CD4-positive, alpha-beta T cell (primary cell): Measurements from ENCODE around the gene SMU1. TPM values are rescaled to one million over a fixed set of nuclear protein-coding genes. Genes with fewer than 3 reads are reported as not detected.
A peak's percentile ranks its signal among the peaks of the same experiment; 100 is the strongest.
"Not testable (repeated sequence)": the region's sequence is repeated elsewhere in the genome, so short reads cannot be mapped to it uniquely, and the experiment has no call there.

Experiments used
- ATAC-seq: fragments of 200-7000 bp; cut with Tn5 transposase; one replicate; pipeline ENCODE4 v1.10.0; 2022; ENCODE audit warnings: mild to moderate bottlenecking; ENCODE audit not compliant: poor library complexity
- CTCF ChIA-PET: fragments of 350-600 bp; sonication (Branson Sonifier 250); formaldehyde crosslinking; loops from one replicate; lab custom pipeline; 2021; ENCODE audit warnings: antibody characterized with exemption, inconsistent platforms; lab: Charles Lee
- POLR2A ChIA-PET: fragments of 350-600 bp; sonication (Branson Sonifier 250); formaldehyde crosslinking; loops from one replicate; lab custom pipeline; 2021; ENCODE audit warnings: antibody characterized with exemption, inconsistent platforms; lab: Charles Lee
- DNase-seq, 14 experiments: peaks; one replicate each; pipeline ENCODE4 v3.0.0-alpha.2; 2013 to 2020; ENCODE audit warnings: mixed read lengths in 2 of 14
- H3K27ac ChIP-seq, 2 donors: one replicate each; pipeline versions ENCODE4 v1.5.1 to v1.7.0; 2013; ENCODE audit warnings: low read length in 2 of 2, low read depth in 1 of 2, mild to moderate bottlenecking in 1 of 2
- H3K27me3 ChIP-seq, 2 experiments: 1 replicate in 1 of 2; 2 replicates in 1 of 2; pipeline versions ENCODE4 v1.6.1 to v1.7.0; 2013; ENCODE audit warnings: low read length in 2 of 2, control low read depth in 1 of 2, mild to moderate bottlenecking in 1 of 2, moderate library complexity in 1 of 2; ENCODE audit not compliant: insufficient read depth in 2 of 2, control insufficient read depth in 1 of 2
- H3K36me3 ChIP-seq: one replicate; pipeline ENCODE4 v1.6.1; 2013; ENCODE audit warnings: low read length, control low read depth; ENCODE audit not compliant: insufficient read depth
- H3K4me1 ChIP-seq: one replicate; pipeline ENCODE4 v1.6.1; 2013; ENCODE audit warnings: low read length, control low read depth; ENCODE audit not compliant: insufficient read depth
- H3K4me3 ChIP-seq: one replicate; pipeline ENCODE4 v1.5.1; 2013; ENCODE audit warnings: mild to moderate bottlenecking, low read length, moderate library complexity
- H3K9me3 ChIP-seq, 2 experiments: 1 replicate in 1 of 2; 2 replicates in 1 of 2; pipeline versions ENCODE4 v1.6.1 to v1.7.0; 2013; ENCODE audit warnings: low read length in 2 of 2, mild to moderate bottlenecking in 2 of 2, control low read depth in 1 of 2, moderate library complexity in 1 of 2; ENCODE audit not compliant: control insufficient read depth in 1 of 2, insufficient read depth in 1 of 2
- H3K27ac Mint-ChIP-seq: one replicate; pipeline ENCODE4 v1.8.0; 2020; ENCODE audit warnings: mixed read lengths
- H3K27me3 Mint-ChIP-seq: one replicate; pipeline ENCODE4 v1.8.0; 2021; ENCODE audit warnings: mixed read lengths
- H3K36me3 Mint-ChIP-seq: one replicate; pipeline ENCODE4 v1.8.0; 2021; ENCODE audit warnings: low read depth, mixed read lengths
- H3K4me1 Mint-ChIP-seq: one replicate; pipeline ENCODE4 v1.8.0; 2021; ENCODE audit warnings: low read depth, mixed read lengths
- H3K4me3 Mint-ChIP-seq: one replicate; pipeline ENCODE4 v1.8.0; 2020; ENCODE audit warnings: mild to moderate bottlenecking, mixed read lengths
- H3K9me3 Mint-ChIP-seq: one replicate; pipeline ENCODE4 v1.8.0; 2020; ENCODE audit warnings: mixed read lengths
- CTCF ChIP-seq: fragments of 200-600 bp; IDR thresholded peaks from one replicate; pipeline ENCODE4 v1.8.0; 2022; ENCODE audit warnings: antibody characterized with exemption, mild to moderate bottlenecking
- intact Hi-C, 2 experiments: fragments of 100-400 bp; cut with DNase I in 1 of 2; cut with micrococcal nuclease in 1 of 2; formaldehyde crosslinking; loops; one replicate each; pipeline versions ENCODE4 v1.15.1 to v1.9.0; 2023 to 2025; cut with DNase I, micrococcal nuclease
- total RNA-seq, 174 experiments: library from RNA in 2 of 174; stranded (reverse) in 2 of 174; gene quantifications; one replicate each; pipeline ENCODE4 v1.2.3 and lab custom pipeline; 2021 to 2026

SMU1 gene
- total RNA-seq, 2 experiments from 2014 or later: 25.1 to 26.0 TPM

- no peak overlapping the region for H3K27ac ChIP-seq
- Mint-ChIP-seq H3K27me3 (no peaks in the 10 kb centered on the region), H3K4me1 (no peaks in the 10 kb centered on the region), H3K27ac (no peak overlapping the region), H3K4me3 (no peak overlapping the region), H3K36me3 (no peaks in the 10 kb centered on the region), H3K9me3 (no peaks in the 10 kb centered on the region)
- no peak for DNase-seq
- intact Hi-C loops: no loop called here
- POLR2A ChIA-PET: interaction anchor here (0.7 to 3.4 kb wide), 2 partner anchors 12 to 18 kb away, joined by 3 to 14 read pairs; partner anchors contain the start of gene DNAJA1
- no peaks in the 10 kb centered on the region for H3K9me3 ChIP-seq
- no peak for ATAC-seq
- CTCF ChIA-PET: no interaction called here
- H3K4me3 ChIP-seq: no peak overlapping the region
- H3K4me1 ChIP-seq: no peaks in the 10 kb centered on the region
- no peak for TF ChIP-seq CTCF
- no peaks in the 10 kb centered on the region for H3K36me3 ChIP-seq
- no peaks in the 10 kb centered on the region for H3K27me3 ChIP-seq
Observed at GRCh38 chr9:33012328-33013069, 64.0 kb downstream of the SMU1 start.

GRCh38 chr9:33011831-33012230 is 64.6 kb downstream of the SMU1 start:
- TF ChIP-seq CTCF: no peak
- no peak overlapping the region for H3K4me3 ChIP-seq
- no peaks in the 10 kb centered on the region for H3K36me3 Mint-ChIP-seq
- H3K9me3 Mint-ChIP-seq: no peaks in the 10 kb centered on the region
- ChIA-PET CTCF (no interaction called here), POLR2A (interaction anchor here (3.4 kb wide), 1 partner anchor 13 kb away, joined by 14 read pairs; the partner anchor contains the start of gene DNAJA1)
- H3K4me1 Mint-ChIP-seq: no peaks in the 10 kb centered on the region
- DNase-seq (no peak), ATAC-seq (no peak)
- no peaks in the 10 kb centered on the region for H3K27me3 ChIP-seq
- H3K27ac Mint-ChIP-seq: no peak overlapping the region
- no peaks in the 10 kb centered on the region for H3K27me3 Mint-ChIP-seq
- H3K36me3 ChIP-seq: no peaks in the 10 kb centered on the region
- H3K4me3 Mint-ChIP-seq: no peak overlapping the region
- no peaks in the 10 kb centered on the region for H3K4me1 ChIP-seq
- no peaks in the 10 kb centered on the region for H3K9me3 ChIP-seq
- H3K27ac ChIP-seq: no peak overlapping the region
- intact Hi-C loops: no loop called here

- Mint-ChIP-seq H3K27ac (no peak overlapping the region), H3K4me3 (no peak overlapping the region), H3K36me3 (no peaks in the 10 kb centered on the region), H3K27me3 (no peaks in the 10 kb centered on the region), H3K9me3 (no peaks in the 10 kb centered on the region), H3K4me1 (peaks cover under 1% of the 10 kb centered on the region)
- DNase-seq (no peak), ATAC-seq (no peak)
- no peaks in the 10 kb centered on the region for H3K36me3 ChIP-seq
- no peak overlapping the region for H3K27ac ChIP-seq
- no peak overlapping the region for H3K4me3 ChIP-seq
- intact Hi-C loops: no loop called here
- no peaks in the 10 kb centered on the region for H3K9me3 ChIP-seq
- H3K4me1 ChIP-seq: no peaks in the 10 kb centered on the region
- ChIA-PET CTCF (no interaction called here), POLR2A (no interaction called here)
- no peak for TF ChIP-seq CTCF
- no peaks in the 10 kb centered on the region for H3K27me3 ChIP-seq
Observed at GRCh38 chr9:33007755-33008154, 68.7 kb downstream of the SMU1 start.

- H3K27me3 ChIP-seq, intact Hi-C loops, ATAC-seq, H3K4me3 ChIP-seq, H3K27me3 Mint-ChIP-seq, H3K36me3 ChIP-seq, DNase-seq, H3K9me3 ChIP-seq, H3K36me3 Mint-ChIP-seq, H3K27ac ChIP-seq, POLR2A ChIA-PET, H3K9me3 Mint-ChIP-seq, H3K27ac Mint-ChIP-seq: not testable (repeated sequence)
- H3K4me1 ChIP-seq: peaks cover 12% of the 10 kb centered on the region
- Mint-ChIP-seq H3K4me1 (peaks cover 17% of the 10 kb centered on the region), H3K4me3 (peak overlapping the region; percentile 11)
- CTCF ChIA-PET: interaction anchor here (0.7 kb wide), 1 partner anchor 9 kb away, joined by 4 read pairs; no protein-coding TSS in a partner anchor
Observed at GRCh38 chr9:33005335-33005734, 71.1 kb downstream of the SMU1 start.

GRCh38 chr9:33000682-33001055 is 75.8 kb downstream of the SMU1 start:
- Histone ChIP-seq H3K36me3 (peaks cover 27% of the 10 kb centered on the region), H3K4me3 (peak overlapping the region; percentile 73), H3K4me1 (peaks cover 17% of the 10 kb centered on the region), H3K27ac (peak overlapping the region; percentile 75 to 93)
- not testable (repeated sequence) for ATAC-seq, H3K9me3 ChIP-seq, H3K27me3 ChIP-seq, H3K9me3 Mint-ChIP-seq, H3K27me3 Mint-ChIP-seq
- POLR2A ChIA-PET: interaction anchor here (0.6 to 5.4 kb wide), 4 partner anchors 22 to 449 kb away, joined by 3 to 46 read pairs (median 4); partner anchors contain the start of genes DNAJA1, SMIM27 and SMU1
- H3K36me3 Mint-ChIP-seq: peaks cover 45% of the 10 kb centered on the region
- H3K27ac Mint-ChIP-seq: peak overlapping the region; percentile 96
- peaks cover 49% of the 10 kb centered on the region for H3K4me1 Mint-ChIP-seq
- intact Hi-C loops: loop anchor here (1.0 to 2.0 kb wide), 4 partner anchors 24 to 428 kb away; partner anchors contain the start of genes NDUFB6 (in 2 of the 2), DNAJA1 (in 1 of the 2) and SMU1 (in 1 of the 2)
- peak in 6 of 14 experiments; percentile 14 to 53 (median 30) for DNase-seq
- H3K4me3 Mint-ChIP-seq: peak overlapping the region; percentile 97
- CTCF ChIA-PET: interaction anchor here (1.2 to 1.4 kb wide), 2 partner anchors 621 to 1622 kb away, joined by 3 to 5 read pairs; no protein-coding TSS in a partner anchor
